T47D (cell line): Measurements from ENCODE around the gene CEACAM16.
"Not testable (repeated sequence)": the region's sequence is repeated elsewhere in the genome, so short reads cannot be mapped to it uniquely, and the experiment has no call there.

ENCODE experiments used
- DNase-seq, 2 experiments: peaks; one replicate each; pipeline versions ENCODE4 v3.0.0 to v3.0.0-alpha.2; 2011 to 2012; ENCODE audit warnings: low read depth in 1 of 2, low spot score in 1 of 2
- JUND ChIP-seq: IDR thresholded peaks from 2 replicates; pipeline ENCODE4 v1.6.1; 2012; ENCODE audit warnings: low read depth
- in situ Hi-C: cut with HindIII; loops from 2 replicates; pipeline ENCODE4 v1.10.0; 2016; ENCODE audit warnings: low sequenced_read_pairs, low pct_unique_long_range_greater_than_20kb

Gene CEACAM16

DNA sequence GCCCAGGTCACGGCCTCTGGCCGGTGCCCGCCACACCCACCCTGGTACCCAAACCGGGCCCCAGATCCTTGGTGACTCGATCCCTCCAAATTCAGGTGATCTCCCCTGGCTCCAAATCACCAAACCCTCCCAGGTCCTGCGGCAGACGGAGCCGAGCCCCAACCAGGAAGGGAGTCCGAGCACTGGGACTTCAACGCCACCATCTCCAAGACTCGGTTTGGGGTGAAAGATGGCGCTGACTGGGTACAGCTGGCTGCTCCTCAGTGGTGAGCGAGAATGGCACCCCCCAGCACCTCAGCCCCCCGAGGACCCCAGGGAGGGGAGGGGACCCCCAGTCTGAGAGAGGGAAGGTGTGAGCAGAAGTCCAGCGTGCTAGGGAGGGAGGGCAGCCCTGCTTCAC is 2.3 kb downstream of the CEACAM16 start:
- TF ChIP-seq JUND, result no peak
- no peak for DNase-seq
- in situ Hi-C loops, result no loop called here

- DNase-seq, result peak; percentile 90 to 97
- in situ Hi-C loops, result no loop called here
- no peak for TF ChIP-seq JUND
These were observed 3.7 kb downstream of the CEACAM16 start for GRCh38 chr19:44702551-44703176.

DNA sequence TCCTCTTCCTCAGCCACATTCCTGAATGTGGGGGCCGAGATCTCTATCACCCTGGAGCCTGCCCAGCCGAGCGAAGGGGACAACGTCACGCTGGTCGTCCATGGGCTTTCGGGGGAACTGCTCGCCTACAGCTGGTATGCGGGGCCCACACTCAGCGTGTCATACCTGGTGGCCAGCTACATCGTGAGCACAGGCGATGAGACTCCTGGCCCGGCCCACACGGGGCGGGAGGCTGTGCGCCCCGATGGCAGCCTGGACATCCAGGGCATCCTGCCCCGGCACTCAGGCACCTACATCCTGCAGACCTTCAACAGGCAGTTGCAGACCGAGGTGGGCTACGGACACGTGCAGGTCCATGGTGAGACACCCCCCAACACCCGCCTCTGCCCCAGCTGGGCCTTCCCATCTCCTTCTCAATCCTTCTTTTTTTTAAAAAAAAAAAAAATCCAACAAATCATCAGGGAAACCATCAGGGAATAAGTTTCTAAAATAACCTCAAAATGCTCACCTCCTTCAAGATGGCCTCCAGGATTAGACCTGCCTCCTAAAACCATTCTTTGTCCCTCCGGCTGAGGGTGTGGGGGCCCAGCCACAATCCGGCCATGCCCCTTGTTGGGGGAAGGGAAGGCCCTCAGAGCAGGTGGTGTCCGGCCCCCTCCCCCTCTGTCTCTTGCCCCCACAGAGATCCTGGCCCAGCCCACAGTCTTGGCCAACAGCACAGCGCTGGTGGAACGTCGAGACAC is 4.6 kb downstream of the CEACAM16 start:
- in situ Hi-C loops, result no loop called here
- no peak for TF ChIP-seq JUND
- no peak for DNase-seq

- no peak for DNase-seq
- in situ Hi-C loops, result no loop called here
- TF ChIP-seq JUND, result no peak
These were observed 6.0 kb downstream of the CEACAM16 start for GRCh38 chr19:44704982-44705381.

GRCh38 chr19:44705502-44706010 is 6.6 kb downstream of the CEACAM16 start:
- DNase-seq, result no peak
- no peak for TF ChIP-seq JUND
- in situ Hi-C loops, result no loop called here

GRCh38 chr19:44706506-44707236 is 7.7 kb downstream of the CEACAM16 start:
- no peak for TF ChIP-seq JUND
- no peak for DNase-seq
- in situ Hi-C loops, result no loop called here

GRCh38 chr19:44707794-44708193 is 8.8 kb downstream of the CEACAM16 start:
- TF ChIP-seq JUND, result no peak
- DNase-seq, result no peak
- in situ Hi-C loops, result no loop called here

DNA sequence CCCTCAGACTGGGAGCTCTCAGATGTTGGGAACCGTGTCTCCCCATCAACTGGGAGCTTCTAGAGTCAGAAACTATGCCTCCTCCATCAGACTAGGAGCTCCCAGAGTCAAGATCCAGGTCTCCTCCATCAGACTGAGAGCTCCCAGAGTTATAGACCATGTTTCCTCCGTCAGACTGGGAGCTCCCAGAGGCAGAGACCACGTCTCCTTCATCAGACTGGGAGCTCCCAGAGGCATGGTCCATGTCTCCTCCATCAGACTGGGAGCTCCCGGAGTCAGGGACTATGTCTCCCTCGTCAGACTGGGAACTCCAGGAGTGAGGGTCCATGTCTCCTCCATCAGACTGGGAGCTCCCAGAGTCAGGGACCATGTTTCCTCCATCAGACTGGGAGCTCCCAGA is 10.0 kb downstream of the CEACAM16 start:
- no peak for TF ChIP-seq JUND
- DNase-seq, result no peak
- in situ Hi-C loops, result no loop called here

- DNase-seq, in situ Hi-C loops: not testable (repeated sequence)
These were observed 10.7 kb downstream of the CEACAM16 start for GRCh38 chr19:44709434-44710266.

DNA sequence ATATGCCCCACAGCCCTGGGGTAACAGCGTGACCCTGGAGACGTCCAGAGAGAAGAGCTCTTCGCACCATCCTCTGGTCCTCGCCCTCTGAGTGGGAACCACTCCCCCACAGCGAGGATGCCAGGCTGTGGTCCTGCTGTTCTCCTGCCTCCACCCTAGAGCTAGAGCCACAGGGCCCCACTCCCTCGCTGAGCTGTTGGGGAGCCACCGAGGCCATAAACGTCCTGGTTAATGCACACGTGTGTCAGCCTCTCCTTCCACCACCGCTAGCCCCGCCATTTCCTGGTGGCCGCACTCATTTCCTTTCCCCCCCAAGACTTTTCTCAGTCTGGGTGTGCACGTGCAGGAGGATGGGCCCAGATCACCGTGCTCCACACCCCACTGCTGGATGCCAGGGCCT is 11.5 kb downstream of the CEACAM16 start:
- TF ChIP-seq JUND, result no peak
- no peak for DNase-seq
- in situ Hi-C loops, result no loop called here

- in situ Hi-C loops, result no loop called here
These were observed 14.0 kb downstream of the CEACAM16 start for GRCh38 chr19:44712864-44713515.

More at GRCh38 chr19:44712864-44713515, 14.0 kb downstream of the CEACAM16 start:
- no peak for DNase-seq
- TF ChIP-seq JUND, result no peak
